ENCODE data around the gene COPS7B.
"Not testable (repeated sequence)": the region's sequence is repeated elsewhere in the genome, so short reads cannot be mapped to it uniquely, and the experiment has no call there.

COPS7B gene

DNA sequence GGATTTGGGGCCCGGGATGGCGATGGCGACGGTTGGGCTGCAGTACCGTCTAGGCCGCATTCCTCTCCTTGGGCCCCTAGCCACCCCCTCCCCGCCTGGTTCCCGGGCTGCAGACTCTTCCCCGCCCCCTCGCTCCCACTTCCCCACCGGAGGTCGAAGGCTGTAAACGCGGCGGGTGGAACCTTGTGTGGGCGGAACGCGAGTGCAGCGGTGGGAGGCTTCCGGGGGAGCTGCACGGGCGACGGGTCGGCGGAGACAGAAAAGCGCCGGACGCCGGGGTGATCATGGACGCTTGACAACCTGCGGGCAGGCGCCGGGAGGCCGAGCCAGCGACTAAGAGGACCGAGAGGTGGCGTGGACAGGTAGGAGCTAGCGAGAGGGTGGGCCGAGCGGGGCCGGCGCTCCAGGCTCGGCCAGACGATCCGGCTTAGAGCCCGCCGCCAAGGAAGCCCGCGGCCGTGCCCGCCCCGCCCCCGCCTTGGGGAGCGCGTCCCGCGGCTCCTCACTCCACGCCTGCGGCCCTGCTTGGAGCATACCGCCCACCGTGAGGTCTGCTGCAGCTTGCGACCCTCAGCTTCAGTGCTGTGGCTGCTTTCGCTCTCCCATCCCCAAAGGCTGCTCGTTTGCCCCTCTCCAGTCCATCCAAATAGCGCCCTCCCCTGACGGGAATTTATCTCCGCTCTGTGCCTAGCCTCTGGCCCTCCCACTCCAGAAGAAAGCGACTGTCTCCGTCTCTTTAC is at the start of gene COPS7B:
COPS7B (plus strand) TSS at position 269 of the 740 bp plus-strand sequence. CDS start 2,126 bp downstream, outside the sequence.
- peak; percentile 78 to 79 for DNase-seq (ENCODE audit: low read depth in 2 of 2)

DNA sequence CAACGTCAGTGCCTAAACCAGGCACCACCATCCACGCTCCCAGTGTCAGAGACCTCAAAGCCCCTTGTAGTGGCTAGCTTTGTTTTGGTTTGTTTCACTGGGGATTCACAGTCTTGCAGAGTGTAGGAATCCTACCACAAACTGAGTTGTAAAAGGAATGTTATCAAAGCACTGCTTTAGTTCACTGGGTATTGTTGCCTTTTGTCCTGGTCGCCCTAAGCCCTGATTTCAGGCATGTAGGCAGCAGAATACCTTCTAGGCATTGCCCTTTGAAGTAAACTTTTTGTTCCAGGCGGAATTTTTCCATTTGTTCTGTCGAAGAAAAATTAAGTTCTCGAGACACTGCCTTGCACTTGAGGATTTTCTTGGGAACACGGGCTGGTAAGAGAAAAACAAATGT is 48.5 kb upstream of the COPS7B start:
- no peak for DNase-seq (ENCODE audit: low read depth in 2 of 2)

GRCh38 chr2:231743376-231744116 is 42.7 kb upstream of the COPS7B start:
- DNase-seq (ENCODE audit: low read depth in 2 of 2), result no peak

GRCh38 chr2:231745303-231746038 is 40.8 kb upstream of the COPS7B start:
- DNase-seq (ENCODE audit: low read depth in 2 of 2), result no peak

DNA sequence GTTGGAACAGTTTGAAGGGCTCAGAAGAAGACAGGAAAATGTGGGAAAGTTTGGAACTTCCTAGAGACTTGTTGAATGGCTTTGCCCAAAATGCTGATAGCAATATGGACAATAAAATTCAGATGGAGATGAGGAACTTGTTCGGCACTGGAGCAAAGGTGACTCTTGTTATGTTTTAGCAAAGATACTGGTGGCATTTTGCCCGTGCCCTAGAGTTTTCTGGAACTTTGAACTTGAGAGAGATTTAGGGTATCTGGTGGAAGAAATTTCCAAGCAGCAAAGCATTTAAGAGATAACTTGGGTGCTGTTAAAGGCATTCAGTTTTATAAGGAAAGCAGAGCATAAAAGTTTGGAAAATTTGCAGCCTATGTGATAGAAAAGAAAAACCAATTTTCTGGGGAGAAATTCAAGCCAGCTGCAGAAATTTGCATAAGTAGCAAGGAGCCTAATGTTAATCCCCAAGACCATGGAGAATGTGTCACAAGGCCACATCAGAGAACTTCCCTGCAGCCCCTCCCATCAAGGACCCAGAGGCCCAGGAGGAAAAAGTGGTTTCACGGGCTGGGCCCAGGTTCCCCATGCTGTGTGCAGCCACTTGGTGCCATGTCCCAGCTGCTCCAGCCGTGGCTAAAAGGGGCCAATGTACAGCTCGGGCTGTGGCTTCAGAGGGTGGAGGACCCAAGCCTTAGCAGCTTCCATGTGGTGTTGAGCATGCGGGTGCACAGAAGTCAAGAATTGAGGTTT is 37.9 kb upstream of the COPS7B start:
- DNase-seq (ENCODE audit: low read depth in 2 of 2), result not testable (repeated sequence)

GRCh38 chr2:231749016-231749415 is 37.2 kb upstream of the COPS7B start:
- DNase-seq (ENCODE audit: low read depth in 2 of 2), result not testable (repeated sequence)

DNA sequence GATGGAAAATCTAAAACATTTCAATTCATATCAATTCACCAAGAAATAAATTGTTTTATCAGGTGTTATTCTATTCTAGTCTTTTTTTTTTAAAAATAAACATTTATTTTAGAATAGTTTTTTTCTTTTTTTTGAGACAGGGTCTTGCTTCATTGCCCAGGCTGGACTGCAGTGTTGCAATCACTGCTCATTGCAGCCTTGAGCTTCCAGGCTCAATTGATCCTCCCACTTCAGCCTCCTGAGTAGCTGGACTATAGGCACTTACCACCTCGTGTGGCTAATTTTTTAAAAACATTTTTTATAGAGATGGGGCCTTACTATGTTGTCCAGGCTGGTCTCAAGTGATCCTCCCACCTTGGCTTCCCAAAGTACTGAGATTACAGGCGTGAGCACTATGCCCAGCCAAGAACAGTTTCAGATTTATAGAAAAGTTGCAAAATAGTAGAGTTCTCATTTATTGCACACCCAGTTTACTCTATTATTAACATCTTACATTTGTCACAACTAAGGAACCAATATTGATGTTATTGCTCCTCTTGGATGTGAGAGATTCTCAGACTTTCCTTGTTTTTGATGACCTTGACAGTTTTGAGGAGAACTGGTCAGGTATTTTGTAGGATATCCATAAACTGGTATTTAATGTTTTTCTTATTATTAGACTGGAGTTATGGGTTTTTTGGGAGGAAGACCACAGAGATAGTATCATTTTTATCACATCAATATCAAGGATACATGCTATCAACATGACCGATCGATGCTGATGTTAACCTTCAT is 35.0 kb upstream of the COPS7B start:
- no peak for DNase-seq (ENCODE audit: low read depth in 2 of 2)

GRCh38 chr2:231752061-231752460 is 34.2 kb upstream of the COPS7B start:
- DNase-seq (ENCODE audit: low read depth in 2 of 2), result no peak

DNA sequence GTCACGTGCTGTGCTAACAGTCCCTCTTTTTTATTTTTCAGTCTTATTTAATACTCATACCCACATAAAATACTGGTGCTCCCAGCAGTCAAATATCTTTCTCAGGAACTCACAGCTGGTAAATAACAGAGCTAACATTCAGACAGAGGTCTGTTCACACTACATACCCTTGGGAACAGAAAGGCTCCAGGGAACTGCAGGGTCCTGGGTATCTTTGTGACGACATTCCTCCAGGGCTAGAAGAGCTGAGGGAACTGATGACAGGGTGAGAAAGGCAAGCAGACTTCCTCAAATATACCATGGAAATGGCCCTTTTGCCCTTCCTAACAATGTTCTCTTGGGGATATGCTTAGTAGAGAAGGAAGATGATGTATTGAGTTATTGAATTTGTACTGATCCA is 24.5 kb upstream of the COPS7B start:
- DNase-seq (ENCODE audit: low read depth in 2 of 2), result no peak

GRCh38 chr2:231764124-231764523 is 22.1 kb upstream of the COPS7B start:
- no peak for DNase-seq (ENCODE audit: low read depth in 2 of 2)

DNA sequence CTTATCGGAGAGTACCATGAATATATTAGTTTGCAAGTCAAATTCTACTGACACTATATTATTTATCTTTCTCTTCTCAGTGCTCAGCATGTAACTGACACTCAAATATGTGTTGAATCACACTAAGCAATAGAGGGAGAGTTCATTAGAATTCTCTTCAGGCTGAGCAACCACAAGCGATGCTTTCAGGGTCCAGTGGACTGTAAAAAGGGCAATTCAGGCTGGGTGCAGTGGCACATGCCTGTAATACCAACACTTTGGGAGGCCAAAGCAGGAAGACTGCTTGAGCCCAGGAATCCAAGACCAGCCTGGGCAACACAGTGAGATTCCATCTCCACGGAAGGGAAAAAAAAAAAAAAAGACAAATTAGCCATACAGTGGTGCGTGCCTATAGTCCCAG is 21.5 kb upstream of the COPS7B start:
- DNase-seq (ENCODE audit: low read depth in 2 of 2), result no peak

DNA sequence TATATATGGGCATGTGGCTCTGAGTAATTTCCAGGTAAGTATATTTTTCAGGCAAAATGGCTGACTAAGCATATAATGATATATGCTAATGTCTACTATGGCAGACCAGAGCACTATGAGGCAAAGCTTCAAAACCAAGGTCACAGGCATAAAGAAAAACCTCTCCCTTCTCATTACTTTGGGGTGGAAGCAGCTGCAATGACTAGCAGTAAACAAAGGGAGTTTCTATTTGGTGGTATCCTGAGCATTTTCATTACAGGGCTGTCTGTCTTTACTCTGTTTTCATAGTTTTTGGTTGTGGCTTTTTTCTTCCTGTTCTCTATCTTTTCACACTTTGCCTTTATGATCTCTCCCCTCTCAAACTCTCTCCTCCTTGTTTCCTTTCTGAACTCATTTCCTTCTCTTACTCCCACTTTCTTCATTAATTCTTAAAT is 20.7 kb upstream of the COPS7B start:
- DNase-seq (ENCODE audit: low read depth in 2 of 2), result no peak

GRCh38 chr2:231769170-231770136 is 16.8 kb upstream of the COPS7B start:
- DNase-seq (ENCODE audit: low read depth in 2 of 2), result no peak

DNA sequence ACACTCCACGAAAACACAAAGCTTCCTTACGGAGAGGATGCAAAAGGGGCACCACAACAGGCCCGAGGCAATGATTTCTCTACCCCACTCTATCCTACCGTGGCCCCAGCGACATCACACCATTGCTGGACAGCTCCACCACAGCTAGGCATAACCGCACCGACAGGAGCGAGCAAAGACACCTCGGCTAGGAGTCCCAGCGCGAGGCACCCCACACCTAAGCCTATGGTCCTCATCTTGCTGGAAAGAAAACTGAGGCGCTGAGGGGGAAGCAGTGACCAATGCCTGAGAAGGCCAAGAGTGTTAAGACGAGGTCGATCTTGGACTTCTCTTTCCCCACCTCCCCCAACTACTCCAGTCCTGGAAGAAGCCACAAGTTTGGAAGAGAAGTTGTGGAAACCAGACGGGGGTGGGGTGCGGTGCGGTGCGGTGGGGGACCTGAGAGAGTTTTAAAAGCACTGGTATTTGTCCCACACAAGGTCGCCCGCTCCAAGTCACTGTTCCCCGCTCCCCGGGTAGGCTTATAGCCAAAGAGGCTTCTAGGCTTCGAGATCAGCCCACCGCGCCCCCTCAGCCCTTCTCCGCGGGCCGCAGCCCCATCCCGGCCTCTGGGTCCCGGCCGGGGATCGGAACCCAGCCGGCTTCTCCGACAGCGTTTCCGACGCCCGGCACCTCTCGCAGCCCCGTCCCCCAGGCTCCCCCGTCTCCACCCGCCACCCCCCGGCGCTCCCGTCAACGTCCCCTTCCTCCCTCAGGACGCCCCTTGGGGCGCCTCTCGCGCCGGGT is 5.9 kb upstream of the COPS7B start:
- peak in 1 of 2 donors; percentile 4 for DNase-seq (ENCODE audit: low read depth in 2 of 2)

DNA sequence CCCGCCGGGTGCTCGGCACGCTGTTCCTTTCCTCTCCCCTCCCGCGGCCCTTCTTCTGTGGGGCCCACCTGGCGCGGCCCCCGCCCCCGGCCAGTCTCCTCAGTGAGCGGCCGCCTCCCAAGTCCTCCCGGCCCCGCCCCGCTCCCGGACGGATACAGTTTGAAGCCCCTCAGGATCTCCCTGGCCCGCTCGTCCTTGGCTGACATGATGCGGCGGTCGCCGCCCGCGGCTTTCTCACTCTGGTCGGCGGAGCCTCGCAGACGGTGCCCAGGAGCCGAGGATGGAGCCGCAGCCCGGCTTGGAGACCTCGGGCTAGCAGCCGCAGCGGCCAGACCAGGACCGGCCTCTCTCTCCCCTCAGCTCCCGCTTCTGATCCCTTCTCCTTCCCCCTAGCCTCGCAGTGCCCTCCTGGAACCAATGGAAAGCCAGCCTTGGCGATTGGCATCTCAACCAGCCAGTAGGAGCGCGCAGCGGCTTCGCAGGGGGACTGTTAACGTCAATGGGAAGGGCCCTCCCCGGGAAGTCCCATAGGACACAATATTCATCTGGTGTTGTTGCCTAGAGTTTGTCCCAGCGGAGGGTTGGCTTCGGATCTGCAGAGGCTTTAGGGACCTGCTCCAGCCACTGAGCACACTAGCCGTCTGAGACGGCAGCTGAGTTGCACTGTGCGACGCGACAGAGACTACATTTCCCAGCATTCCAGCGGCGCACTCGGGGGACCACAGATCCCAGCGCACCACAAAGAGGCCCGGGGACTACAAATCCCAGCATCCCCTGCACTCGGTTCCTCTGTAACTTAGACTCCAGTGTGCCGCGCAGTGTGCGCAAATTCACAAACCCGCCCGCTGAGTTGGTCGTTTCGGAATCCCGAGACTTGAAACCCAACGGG is 5.1 kb upstream of the COPS7B start, which contains the start of gene PDE6D:
PDE6D (minus strand) TSS at position 374 of the 889 bp plus-strand sequence; CDS start at position 206, 168 bp downstream.
- peak; percentile 92 to 96 for DNase-seq (ENCODE audit: low read depth in 2 of 2)

DNA sequence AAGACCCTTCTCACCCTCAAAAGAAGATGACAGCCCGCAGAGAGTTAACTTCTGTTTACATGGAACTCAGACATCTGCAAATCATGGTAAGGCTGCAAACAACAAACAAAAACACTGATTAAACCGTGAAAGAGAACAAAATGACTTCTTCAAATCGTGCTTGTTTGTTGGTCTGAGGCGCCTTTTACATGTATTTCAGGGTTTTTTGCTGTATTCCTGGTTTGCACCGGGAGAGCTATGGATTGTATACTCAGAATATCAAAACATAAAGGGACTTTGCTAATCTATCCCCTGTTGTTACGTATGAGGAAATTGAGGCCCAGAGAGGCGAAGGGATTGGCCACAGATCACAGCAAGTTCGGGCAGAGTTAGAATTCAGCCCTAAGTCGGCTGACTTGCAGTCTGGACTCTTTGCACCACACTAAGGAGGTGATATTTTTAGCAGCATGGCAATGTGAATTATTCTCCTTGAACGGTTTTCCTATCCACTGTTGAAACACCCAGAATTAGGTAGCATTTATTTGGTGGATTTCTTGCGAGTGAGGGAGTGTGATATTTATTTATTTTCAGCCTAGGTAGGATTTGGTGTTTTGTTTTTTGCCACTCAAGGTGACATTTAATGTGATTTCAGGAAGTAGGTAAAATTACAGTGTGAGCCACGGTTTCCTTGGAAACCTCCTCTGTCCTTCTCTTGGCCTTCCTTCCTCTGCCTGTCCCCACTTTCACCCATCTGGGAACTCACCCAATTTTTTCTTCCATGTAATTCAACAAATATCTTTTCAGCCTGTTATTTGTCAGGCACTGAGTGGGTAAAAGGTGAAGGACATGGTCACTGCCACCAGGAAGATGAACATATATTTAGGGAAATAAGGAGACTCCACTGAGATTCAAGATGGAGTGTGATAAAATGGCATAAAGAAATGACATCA is 4.2 kb upstream of the COPS7B start:
- DNase-seq (ENCODE audit: low read depth in 2 of 2), result no peak

DNA sequence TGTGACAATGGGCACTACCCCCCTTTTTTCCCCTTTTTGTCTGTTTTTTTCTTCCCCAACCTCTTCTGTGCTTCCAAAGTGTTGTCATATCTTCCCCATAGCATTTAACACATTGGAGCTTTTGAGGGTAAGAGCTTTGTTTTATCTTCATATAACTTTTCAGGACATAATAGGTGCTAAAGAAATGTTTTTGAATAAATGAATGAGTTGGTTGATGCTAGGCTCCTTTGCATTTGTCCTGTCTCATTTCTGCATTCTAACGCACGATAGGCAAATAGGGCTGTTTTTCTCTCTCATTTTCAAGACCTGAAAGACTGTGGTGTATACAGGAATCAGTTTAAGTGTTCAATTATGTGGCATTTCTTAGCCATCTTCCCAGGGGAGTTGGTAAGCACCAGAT is 832 bp upstream of the COPS7B start:
- DNase-seq (ENCODE audit: low read depth in 2 of 2), result no peak
